ENCODE measurements around the gene RNF182.

DNA sequence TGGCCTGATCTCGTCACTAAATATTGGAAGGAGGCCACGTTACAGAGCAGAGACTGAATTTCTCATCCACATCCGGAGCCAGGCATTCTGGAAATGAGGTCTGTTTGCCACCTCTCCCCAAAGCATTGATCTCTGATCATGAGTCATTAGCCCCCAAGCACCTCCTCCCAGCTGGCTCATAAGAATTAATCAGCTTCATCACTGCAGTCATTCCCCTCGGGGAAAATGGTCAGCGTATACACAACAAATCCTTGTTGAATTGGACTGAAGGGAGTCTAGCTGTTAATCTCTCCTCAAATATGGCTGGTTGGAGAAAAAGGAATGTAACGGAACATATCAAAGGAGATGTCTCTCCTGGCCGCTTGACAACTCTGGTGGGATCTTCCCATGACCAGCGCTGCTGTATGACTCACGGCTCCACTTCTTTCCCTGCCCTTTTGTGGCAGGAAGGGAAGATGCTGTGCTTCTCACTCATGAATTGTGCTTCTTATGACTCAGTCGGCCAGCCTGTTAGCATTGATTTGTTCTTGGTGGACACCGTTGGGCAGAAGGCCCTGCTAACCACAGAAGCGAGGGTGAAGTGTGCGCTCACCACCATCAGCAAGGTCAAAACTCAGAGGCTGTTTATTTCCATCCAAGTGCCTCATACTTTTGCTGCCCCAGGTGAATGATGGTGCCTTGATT lies 76.7 kb downstream of the RNF182 start:
- TF ChIP-seq, protein P1, sequence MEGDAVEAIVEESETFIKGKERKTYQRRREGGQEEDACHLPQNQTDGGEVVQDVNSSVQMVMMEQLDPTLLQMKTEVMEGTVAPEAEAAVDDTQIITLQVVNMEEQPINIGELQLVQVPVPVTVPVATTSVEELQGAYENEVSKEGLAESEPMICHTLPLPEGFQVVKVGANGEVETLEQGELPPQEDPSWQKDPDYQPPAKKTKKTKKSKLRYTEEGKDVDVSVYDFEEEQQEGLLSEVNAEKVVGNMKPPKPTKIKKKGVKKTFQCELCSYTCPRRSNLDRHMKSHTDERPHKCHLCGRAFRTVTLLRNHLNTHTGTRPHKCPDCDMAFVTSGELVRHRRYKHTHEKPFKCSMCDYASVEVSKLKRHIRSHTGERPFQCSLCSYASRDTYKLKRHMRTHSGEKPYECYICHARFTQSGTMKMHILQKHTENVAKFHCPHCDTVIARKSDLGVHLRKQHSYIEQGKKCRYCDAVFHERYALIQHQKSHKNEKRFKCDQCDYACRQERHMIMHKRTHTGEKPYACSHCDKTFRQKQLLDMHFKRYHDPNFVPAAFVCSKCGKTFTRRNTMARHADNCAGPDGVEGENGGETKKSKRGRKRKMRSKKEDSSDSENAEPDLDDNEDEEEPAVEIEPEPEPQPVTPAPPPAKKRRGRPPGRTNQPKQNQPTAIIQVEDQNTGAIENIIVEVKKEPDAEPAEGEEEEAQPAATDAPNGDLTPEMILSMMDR (IDR thresholded peaks at IDR 0.05; ENCODE audit: low read depth, low read length, poor library complexity, severe bottlenecking) = no peak
- TF ChIP-seq EZH2phosphoT487 (IDR thresholded peaks at IDR 0.05; ENCODE audit: borderline replicate concordance, low read length) = no peak

All from DOHH2 (cell line).